HG03025 (cell line): ENCODE measurements around the gene MRGPRG.

Experiments
- ATAC-seq: cut with Tn5 transposase; IDR thresholded peaks from one replicate; pipeline ENCODE4 v1.9.1; 2021; ENCODE audit warnings: mild to moderate bottlenecking, moderate library complexity; ENCODE audit not compliant: unreplicated experiment, low FRiP score

Gene MRGPRG

DNA sequence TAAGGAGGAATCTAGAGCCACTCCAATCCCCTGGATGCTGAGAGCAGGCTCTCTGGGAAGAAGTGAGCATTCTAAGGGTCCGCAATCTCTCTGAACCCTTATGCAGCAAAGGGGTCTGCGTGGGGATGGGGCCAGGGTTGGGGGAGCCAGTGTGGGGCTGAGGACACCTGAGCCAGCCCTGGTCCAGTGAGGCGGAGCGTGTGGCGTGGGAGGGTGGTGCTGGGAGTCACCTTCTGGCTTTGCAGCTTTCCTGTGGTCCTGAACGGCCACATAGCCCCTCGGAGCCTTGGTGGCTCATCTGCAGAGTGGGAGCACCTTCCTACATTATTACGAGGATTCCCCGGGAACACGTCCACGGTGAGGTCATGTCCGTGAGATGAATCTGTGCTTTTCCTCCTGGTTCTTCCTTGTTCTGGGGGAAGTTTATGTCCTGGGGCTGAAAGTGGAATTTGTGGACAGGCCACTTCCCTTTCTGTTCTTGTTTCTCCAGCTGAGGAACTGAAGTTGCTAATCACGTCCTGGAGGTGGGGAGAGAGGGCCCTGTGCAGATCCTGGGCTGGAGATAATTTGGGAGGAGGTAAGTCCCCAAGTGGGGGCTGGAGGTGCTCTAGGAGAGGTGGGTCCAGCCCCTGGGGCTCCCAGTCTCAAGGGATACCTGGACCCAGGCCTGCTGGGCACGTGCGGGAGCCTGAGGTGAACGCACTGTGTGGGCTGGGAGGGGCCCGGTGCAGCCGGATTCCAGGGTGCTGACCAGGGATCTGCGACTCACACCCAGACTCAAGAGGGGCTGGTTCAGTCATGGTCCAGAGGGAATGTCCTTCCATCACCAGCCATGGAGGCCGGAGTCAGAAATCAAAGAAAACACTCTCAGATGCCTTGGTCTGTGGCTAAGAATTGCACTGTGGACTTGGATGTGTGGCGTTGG, 7.5 kb upstream of the MRGPRG start:
- ATAC-seq = no peak

DNA sequence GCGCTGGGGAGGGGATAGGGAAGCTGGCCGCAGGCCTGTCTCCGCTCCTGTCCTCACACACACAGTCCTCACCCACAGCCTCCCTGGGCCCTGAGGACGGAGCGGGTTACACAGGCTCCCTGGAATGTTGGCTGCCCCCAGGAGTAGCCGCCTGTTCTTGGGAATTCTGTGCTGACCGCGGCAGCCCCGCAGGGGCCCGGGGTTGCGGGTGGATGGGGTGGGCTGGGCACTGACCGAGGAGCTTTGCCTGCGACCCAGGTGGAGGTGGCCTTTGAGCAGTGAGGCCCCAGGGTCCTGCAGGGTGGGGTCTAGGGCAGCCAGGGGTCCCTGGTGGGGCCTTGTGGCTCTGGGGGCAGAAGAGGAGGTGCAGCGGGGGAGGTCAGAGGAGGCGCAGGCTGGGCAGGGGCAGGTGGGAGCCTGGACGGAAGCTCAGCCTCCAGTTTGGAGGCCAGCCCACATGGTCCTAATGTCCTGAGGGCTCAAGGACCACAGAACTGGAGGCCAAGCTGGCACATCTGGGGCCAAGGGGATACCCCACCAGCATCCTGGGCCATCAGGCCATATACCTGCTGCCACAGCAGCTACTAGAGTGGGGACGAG, 6.6 kb upstream of the MRGPRG start:
- ATAC-seq = no peak

DNA sequence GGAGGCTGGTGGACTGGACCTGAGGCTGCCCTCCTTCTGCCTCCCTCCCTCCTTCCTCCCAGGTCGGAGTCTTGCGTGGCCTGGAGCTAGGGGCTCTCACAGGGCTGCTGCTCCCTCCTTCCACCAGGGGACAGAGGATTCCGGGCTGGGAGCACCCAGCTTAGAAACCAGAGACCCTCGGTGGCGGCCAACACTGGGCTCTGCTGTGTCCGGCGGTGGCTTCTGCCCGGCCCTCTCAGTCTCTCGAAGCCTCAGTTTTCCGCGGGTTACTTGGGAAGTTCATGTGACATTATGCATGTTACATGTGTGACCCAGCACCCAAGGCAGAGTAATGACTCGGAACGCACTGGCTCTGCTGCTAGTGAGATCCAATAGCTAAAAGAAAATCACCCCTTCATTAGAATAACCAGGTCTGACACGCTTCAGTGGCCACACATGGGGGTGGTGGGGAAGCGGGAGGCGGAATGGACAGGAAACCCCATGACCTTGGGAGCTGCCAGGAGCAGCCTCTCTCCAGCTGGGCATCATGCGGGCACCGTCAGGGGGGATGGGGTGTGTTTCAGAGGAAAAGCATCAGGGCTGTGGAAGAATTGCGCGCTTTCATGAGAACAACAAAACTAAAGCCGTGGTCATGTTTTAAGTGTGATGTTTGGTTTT, 5.9 kb upstream of the MRGPRG start:
- no peak for ATAC-seq

DNA sequence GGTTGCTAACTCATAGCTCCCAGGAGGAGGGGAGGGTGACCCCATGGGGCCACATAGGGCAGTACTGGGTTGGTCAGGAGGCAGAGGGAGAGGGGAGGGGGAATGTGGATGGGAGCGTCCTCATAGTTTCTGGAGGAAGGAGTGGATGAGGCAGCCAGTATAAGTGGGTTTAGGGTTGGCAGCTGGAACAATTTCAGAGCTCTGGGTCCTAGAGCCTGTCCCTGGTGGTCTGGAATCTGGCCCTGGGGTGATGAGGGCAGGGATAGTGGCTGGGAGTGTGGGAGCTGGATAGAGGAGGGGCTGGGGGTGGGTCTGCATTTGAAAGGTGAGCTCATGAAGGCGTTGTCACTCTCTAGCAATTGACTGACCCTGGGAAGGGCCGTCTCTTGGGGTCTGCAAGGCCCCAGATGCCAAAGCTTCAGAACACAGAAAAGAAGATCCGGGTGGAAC, 5.3 kb upstream of the MRGPRG start:
- ATAC-seq = no peak

DNA sequence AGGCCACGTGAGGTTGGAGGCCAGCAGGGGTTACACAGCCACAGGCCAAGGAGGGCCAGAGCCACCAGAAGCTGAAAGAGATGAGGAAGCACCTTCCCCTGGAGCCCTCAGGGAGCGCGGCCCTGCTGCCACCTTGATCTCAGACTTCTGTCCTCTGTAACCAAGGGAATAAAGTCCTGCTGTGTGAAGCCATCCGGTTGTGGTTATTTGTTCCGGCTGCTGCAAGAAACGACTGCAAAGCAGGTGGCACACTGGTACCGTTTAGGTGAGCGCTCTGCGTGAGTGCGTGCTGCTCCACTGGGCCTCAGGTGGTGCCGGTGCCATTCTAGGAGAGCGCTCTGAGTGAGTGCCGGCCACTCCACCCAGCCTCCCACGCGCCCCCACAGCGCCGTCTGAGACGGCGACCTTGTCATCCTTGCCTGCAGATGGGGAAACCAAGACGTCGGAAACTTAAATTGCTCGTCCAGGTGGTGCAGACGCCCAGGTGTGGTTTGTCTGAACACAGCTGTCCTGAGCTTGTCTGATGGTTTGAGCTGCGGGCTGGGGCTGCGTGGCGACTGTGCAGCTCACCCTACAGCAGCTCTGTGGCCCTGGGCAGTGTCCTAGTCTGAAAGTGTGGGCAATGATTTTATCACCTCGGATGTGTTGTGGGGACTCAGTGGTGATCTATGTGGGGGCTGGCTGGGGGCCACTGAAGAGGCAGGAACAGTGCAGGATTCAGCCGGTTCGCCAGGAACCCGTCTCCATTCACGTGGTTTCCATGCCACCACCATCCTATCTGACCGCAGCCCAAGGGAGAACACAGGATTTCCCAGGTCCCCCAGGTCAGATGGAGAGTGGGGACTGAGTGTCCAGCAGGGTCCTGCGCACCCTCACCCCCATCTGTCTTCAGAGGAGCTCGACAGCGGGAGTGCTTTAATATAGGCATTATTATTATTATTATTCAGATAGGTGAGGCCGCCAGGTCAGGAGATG, 4.6 kb upstream of the MRGPRG start:
- ATAC-seq = no peak

DNA sequence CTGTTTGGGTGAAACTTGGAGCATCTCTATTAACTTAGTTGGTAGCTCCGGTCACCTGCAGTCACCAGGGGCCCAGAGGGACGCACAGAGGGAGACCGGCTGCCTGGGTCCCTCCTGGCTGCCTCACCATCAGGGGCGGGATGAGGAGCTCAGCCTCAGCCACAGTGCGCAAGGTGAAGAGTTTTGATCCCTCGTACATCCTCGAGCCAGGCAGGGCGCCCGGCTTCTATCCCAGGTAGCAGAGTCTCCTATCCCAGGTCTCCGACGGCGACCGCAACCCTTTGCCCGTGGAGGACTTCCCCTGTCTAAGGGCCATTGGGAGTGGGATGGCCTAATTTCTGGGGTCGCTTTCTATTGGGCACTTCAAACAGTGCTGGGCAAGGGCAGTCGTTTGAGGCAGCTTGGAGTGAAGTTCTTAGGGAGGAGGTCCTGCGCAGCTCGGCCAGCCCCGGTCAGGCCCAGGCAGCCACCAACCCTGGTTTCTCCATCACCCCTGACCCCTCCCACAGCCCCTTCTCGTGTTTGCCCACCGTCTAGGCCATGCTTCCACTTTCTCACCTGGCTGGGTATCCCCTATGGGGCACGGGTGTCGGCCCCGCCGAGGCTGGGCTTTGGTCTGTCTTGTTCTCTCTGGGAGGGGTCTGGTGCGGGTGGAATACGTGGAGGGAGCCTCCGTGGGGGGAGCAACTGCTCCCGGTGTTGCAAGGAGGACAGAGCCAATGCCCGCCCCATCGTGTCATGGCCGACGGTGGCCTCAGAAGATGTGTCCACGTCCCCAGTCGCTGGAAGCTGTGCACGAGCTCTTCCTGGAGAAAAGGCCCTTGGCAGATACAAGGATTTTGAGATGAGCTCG, 3.6 kb upstream of the MRGPRG start:
- no peak for ATAC-seq

DNA sequence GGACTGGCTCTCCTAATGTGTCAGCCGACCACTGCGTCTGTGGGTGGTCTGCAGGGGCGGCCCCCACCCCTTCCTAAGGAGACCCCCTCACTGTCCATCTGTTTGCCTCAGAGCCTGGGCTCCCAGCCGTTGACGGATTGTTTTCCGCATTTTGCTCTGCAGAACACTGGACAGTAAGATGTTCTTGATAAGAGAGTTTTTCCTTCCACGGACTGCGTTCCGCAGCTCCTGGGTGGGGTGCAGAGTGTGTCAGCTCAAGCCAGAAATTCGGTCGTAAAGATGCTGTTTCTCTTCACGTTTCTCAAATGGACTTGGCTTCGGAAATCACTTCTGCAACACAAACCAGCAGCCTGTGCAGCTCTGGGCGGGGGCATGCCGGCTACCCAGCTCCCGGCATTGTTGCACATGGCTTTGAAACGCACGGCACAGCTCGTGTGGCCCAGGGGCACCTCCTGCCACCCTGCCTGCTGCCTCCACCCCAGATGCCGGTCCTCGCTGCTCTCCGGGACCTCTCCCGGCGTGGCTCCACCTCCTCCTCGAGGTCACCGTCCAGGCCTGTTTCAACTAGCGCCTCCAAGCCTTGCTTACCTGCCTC, 2.9 kb upstream of the MRGPRG start:
- ATAC-seq = no peak

DNA sequence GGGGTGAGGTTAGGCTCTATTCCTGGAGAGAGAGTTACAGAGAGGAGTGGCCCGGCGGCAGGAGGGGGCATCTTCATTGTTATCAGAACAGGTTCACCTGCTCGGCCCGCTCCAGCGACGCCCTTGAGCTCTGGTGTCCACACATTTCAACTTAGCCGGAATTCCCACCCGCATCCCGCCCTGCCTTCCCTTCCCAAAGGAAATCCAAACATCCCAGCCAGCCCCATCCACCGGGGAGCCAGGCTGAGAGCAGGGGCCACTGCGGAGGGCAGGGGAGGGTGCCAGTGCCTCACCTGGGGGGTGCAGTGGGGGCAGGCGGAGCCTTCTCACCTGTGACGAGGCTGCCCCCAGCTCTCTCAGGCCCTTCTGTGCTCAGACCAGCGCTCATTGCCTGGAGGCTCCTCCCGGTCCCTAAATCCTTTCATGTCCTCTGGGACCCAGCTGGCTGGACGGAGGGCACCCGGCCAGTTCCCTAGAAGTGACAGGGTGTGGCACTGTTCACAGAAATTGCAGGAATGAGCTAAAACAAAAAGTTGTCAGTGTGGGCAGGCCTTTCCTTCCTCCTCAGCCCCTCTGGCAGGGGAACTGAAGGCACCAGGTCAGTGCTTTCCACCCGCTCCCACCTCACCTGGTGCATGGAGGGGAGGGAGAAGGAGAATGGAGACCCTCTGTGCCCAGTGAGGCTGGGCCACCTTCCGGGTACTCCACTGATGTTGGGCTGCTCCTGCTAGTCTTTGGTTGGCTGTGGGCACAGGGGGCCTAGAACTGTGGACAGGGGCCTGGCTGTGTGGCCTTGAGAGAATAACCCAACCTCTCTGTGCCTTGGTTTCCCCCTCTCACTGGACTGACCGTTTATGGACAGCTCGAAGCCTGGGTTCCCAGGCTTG, 2.2 kb upstream of the MRGPRG start:
- ATAC-seq = no peak

DNA sequence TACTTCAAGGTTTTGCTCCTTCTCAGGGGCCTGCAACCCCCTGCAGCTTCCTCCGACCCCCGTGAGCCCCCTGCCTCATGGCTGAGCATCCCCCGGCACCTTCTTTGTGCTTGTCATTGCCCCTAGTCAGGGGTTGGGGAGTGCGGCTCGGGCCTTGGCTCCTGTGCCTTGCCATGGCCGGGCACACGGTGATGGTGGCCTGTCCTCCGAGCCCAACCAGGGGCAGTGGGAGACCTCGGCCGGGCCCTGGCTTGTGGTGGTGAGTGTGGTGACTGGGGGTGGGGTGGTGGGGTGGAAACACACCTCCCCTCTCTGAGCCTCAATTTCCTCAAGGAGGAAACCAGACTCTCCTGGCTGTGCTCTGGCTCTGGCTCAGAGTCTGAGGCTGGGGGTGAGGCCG, 1.5 kb upstream of the MRGPRG start:
- ATAC-seq = no peak

DNA sequence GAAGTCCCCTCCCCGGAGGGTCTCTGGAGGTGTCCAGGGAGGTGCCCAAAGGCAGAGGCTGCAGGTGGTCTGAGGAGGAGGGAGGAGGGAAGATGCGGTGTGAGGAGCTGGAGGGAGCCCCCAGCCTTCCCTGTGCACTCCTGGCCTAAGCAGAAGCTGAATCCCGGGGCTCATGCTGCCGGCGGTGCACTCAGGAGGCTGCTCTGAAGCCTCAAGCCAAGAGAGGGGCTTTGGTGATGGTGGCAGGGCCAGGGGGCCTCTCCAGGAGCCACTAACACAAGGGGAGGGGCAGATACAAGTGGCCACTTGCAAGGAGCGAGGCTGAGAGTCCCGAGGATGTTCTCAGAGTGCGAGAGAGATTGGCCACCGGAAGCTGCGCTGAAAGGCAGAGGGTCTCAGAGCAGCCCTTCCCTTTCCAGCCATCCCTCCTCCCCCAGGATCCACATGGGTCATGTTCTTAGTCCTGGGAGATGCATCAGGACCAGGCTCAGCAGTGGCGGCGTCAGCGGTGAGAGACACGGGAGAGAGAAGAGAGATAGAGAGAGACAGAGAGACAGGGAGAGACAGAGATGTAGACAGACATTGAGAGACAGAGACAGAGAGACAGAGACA, 774 bp upstream of the MRGPRG start:
- no peak for ATAC-seq

DNA sequence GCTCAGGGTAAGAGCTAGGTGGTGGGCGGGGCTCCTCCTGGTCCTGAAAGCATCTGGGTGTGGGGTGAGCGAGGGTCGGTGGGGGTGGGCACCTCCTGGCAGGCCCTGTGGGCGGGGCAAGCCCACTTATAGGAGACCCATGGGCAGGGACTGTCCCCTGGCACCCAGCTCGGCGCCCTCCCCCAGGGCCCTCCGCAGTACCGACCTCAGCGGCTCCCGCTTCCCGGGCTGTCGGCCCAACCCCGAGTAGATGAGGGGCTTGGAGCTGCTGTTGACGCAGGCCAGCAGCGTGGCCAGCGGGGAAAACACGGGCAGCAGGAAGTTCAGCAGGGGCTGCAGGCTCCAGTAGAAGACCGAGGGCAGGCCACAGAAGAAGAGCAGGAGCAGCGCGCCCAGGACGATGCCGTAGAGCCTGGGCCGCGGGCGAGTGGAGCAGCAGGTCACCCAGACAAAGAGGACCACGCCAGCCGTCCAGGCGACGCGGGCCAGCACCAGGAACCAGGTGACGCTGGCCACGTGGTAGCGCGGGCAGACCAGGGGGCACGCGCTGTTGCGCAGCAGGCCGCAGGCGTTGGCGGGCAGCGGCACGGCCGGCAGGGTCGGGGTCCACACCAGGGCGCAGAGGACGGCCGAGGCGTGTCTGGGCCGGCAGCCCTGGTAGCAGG, 663 bp downstream of the MRGPRG start:
- no peak for ATAC-seq

DNA sequence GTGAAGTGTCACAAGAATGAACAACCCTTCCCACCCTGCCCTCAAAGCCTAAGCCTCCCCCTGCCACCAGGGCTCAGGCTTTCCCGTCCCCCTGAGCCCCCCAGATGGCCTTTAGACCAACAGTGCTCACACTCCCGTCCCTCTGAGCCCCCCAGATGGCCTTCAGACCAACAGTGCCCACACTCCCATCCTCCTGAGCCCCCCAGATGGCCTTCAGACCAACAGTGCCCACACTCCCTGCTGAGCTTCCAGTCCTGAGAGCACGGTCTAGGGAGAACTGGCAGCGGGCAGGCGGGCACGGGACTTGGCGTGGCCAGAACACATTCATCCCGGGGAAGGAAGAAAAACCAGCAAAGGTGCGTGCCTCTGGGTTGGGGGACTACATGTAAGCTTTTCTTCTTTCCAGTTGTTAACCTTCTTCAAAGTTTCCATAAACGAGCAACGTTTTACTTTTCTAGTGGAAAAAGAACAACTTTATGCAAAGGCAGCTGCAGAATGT, 2.5 kb downstream of the MRGPRG start:
- no peak for ATAC-seq

DNA sequence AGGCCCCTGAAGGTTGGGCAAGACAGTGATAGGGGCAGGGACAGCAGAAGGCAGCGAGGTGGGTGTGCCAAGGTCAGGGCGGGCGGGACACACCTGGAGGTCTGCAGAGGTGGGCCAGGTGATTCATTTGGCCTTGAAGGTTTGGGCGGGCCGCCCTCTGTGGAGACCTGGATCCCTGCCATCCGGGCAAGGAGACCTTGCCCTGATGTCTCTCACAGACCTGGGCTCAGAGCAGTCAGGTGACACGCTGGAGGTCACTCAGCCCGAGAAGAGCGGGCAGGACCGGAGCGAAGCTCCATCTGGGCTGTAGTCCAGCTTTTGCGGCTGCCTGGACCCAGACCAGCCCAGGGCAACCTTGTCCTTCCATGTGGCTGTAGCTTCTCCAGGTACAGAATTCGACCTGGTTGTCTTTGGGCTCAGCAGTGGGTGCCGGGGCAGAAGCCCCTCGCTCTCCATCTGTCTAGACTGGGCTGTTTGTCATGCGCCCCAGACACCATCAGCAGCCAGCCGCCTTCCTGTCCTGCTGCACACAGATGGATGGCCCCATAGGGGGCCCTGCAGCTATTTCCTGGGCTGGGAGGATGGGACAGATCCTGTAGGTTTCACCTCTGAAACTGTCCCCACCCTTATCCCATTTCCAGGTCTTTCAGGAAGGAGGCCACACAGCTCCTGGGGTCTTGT, 3.1 kb downstream of the MRGPRG start:
- no peak for ATAC-seq

DNA sequence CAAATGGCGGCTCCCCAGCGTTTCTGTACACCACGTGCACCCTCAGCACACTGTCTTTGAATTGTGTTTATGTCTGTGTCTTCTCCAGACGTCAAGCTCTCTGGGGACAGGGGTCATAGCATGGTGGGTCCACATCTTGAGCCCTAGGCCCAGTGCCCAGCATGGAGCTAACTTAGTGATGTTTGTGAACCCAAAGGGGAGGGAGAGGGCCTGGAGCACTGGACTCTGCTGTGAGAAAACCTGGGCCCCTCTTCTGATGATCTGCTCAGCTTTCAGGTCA, 4.3 kb downstream of the MRGPRG start:
- no peak for ATAC-seq

DNA sequence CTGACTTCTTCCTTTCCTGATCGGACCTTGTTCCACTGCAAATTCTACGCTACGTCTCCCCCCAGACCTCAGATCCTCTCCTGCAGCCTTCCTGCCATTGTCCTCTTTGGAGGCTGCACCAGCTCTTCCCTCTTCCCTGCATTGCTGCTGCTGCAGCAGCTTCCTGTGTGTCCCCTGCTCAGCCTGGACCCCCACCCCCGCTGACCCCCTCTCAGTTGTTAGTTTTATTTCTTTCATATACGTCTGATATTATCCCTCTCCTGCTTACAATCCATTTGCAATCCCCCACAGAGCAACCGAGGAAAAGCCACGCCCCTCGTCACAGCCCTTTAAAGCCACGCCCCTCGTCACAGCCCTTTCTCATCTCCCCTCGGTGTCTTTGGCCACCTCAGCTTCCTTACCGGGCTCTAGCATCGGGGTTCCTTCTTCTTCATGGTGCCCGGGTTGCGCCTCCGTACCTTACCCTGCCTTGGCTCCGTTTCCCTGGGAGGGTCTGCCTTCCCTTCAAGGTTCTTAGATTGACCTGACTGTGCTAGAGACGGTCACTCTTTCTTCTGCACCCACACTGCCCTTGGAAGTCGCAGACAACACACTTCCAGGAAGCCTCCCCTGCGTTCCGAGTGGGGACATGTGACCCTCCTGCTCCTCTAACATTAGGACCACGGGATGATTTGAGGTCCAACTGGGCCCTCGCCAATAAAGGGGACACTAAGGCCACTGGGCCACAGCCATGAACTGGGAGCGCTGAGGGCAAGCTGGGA, 4.8 kb downstream of the MRGPRG start:
- no peak for ATAC-seq

DNA sequence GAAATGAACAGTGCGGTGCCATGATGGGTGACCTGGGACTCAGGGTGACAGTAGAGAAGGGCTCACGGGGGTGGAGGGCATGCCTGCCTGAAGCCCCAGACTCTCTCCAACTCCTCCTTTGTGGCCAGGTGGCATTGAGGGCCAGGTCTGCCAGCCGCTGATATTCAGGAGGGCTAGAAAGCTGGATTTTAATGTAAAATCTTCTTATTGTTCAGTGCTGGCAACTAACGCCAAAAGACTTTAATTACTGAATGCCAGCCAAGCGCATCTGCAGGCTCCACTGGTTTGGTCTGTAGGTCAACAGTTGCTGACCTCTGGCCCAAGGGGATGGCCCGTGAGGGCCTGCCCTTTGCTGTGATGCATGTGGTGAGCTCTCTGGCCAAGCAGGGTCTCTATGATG, 10.3 kb downstream of the MRGPRG start:
- ATAC-seq = no peak
